Suprapubic skin (tissue), 4 donors: ENCODE data around the gene USP10. TPM values are rescaled to one million over a fixed set of nuclear protein-coding genes. Genes with fewer than 3 reads are reported as not detected.

ENCODE experiments used
- DNase-seq, 2 donors: peaks; one replicate each; pipeline ENCODE4 v3.0.0-alpha.2; 2019; ENCODE audit warnings: low spot score in 2 of 2
- H3K27ac ChIP-seq: fragments of 200-600 bp; sonication (generic); one replicate; pipeline ENCODE4 v1.5.1; 2019
- H3K27me3 ChIP-seq: fragments of 200-600 bp; sonication (generic); one replicate; pipeline ENCODE4 v1.5.1; 2019
- H3K36me3 ChIP-seq: fragments of 200-600 bp; sonication (generic); one replicate; pipeline ENCODE4 v1.5.1; 2019
- H3K4me1 ChIP-seq: fragments of 200-600 bp; sonication (generic); one replicate; pipeline ENCODE4 v1.5.1; 2019
- H3K4me3 ChIP-seq: fragments of 200-600 bp; sonication (generic); one replicate; pipeline ENCODE4 v1.5.1; 2019; ENCODE audit warnings: mild to moderate bottlenecking
- H3K9me3 ChIP-seq: fragments of 200-600 bp; sonication (generic); one replicate; pipeline ENCODE4 v1.5.1; 2019
- EP300 ChIP-seq: sonication (generic); formaldehyde crosslinking; IDR thresholded peaks from one replicate; pipeline ENCODE4 v1.6.1; 2017; ENCODE audit warnings: antibody characterized with exemption
- POLR2A ChIP-seq, 2 donors: fragments of 450-650 bp; IDR thresholded peaks; one replicate each; pipeline ENCODE4 v1.6.1; 2017; ENCODE audit warnings: antibody characterized with exemption in 2 of 2, mild to moderate bottlenecking in 2 of 2, moderate library complexity in 2 of 2
- POLR2AphosphoS5 ChIP-seq, 3 donors: sonication (generic); formaldehyde crosslinking; IDR thresholded peaks; one replicate each; pipeline ENCODE4 v1.6.1; 2017; ENCODE audit warnings: antibody characterized with exemption in 3 of 3
- WGBS: methylation state at CpG from one replicate; pipeline ENCODE4 v1.1.5; 2018; 5-methylcytosine and 5-hydroxymethylcytosine counted together
- total RNA-seq, 4 donors: library from RNA; depleted of rRNA; stranded (reverse); fragments of >200 nt; gene quantifications; one replicate each; pipeline ENCODE4 v1.1.0, GENCODE V29; 2016
- TF ChIP-seq, protein P1 (sequence below), 2 donors: fragments of 200-600 bp in 1 of 2; fragments of 450-650 bp in 1 of 2; sonication (generic) in 1 of 2; IDR thresholded peaks; one replicate each; pipeline ENCODE4 v1.5.1; 2016 to 2019; ENCODE audit warnings: antibody characterized with exemption in 2 of 2, mild to moderate bottlenecking in 1 of 2, moderate library complexity in 1 of 2

Gene USP10
- total RNA-seq, 4 donors from 2014 or later = 58.5 to 92.2 (median 69.8) TPM

DNA sequence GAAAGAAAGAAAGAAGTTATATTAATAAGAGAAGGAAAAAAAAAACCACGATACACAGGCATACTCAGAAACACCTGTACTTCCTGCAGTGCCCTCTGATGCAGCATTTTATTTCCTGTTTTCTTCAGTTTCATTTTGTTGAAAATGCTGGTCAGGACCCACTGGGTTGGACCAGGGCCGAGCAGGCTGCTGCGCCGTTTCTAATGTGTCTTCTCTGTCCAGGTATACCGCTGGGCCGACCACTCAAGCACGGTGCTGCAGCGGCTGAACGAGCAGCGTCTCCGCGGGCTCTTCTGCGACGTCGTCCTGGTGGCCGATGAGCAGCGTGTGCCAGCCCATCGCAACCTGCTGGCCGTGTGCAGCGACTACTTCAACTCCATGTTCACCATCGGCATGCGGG lies 43.2 kb upstream of the USP10 start:
- H3K9me3 ChIP-seq = no peaks in the 10 kb centered on the region
- H3K36me3 ChIP-seq = peaks cover 79% of the 10 kb centered on the region
- no peaks in the 10 kb centered on the region for H3K4me1 ChIP-seq
- no peaks in the 10 kb centered on the region for H3K27me3 ChIP-seq
- DNase-seq = no peak
- WGBS = 95% methylated on average over 22 of the region's 22 CpGs
- H3K4me3 ChIP-seq = no peak overlapping the region
- TF ChIP-seq EP300 (no peak), POLR2A (IDR thresholded peaks at IDR 0.05) (no peak), POLR2AphosphoS5 (IDR thresholded peaks at IDR 0.05) (no peak)
- TF ChIP-seq, protein P1, sequence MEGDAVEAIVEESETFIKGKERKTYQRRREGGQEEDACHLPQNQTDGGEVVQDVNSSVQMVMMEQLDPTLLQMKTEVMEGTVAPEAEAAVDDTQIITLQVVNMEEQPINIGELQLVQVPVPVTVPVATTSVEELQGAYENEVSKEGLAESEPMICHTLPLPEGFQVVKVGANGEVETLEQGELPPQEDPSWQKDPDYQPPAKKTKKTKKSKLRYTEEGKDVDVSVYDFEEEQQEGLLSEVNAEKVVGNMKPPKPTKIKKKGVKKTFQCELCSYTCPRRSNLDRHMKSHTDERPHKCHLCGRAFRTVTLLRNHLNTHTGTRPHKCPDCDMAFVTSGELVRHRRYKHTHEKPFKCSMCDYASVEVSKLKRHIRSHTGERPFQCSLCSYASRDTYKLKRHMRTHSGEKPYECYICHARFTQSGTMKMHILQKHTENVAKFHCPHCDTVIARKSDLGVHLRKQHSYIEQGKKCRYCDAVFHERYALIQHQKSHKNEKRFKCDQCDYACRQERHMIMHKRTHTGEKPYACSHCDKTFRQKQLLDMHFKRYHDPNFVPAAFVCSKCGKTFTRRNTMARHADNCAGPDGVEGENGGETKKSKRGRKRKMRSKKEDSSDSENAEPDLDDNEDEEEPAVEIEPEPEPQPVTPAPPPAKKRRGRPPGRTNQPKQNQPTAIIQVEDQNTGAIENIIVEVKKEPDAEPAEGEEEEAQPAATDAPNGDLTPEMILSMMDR (IDR thresholded peaks at IDR 0.05) = no peak
- H3K27ac ChIP-seq = no peak overlapping the region

DNA sequence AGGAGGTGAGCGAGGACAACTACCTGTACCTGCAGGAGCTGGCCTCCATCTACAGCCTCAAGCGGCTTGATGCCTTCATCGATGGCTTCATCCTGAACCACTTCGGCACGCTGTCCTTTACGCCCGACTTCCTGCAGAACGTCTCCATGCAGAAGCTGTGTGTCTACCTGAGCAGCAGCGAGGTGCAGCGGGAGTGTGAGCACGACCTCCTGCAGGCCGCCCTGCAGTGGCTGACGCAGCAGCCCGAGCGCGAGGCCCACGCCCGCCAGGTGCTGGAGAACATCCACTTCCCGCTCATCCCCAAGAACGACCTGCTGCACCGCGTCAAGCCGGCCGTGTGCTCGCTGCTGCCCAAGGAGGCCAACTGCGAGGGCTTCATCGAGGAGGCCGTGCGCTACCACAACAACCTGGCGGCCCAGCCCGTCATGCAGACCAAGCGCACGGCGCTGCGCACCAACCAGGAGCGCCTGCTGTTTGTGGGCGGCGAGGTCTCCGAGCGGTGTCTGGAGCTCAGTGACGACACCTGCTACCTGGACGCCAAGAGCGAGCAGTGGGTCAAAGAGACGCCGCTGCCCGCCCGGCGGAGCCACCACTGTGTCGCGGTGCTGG lies 42.5 kb upstream of the USP10 start:
- Histone ChIP-seq H3K36me3 (peaks cover 79% of the 10 kb centered on the region), H3K4me3 (no peak overlapping the region), H3K27ac (no peak overlapping the region), H3K4me1 (no peaks in the 10 kb centered on the region), H3K9me3 (no peaks in the 10 kb centered on the region), H3K27me3 (no peaks in the 10 kb centered on the region)
- no peak for DNase-seq
- no peak for TF ChIP-seq POLR2AphosphoS5 (IDR thresholded peaks at IDR 0.05)
- TF ChIP-seq, protein P1 (IDR thresholded peaks at IDR 0.05) = no peak
- TF ChIP-seq EP300 = no peak
- no peak for TF ChIP-seq POLR2A (IDR thresholded peaks at IDR 0.05)
- WGBS = 93% methylated on average over 16 of the region's 50 CpGs

DNA sequence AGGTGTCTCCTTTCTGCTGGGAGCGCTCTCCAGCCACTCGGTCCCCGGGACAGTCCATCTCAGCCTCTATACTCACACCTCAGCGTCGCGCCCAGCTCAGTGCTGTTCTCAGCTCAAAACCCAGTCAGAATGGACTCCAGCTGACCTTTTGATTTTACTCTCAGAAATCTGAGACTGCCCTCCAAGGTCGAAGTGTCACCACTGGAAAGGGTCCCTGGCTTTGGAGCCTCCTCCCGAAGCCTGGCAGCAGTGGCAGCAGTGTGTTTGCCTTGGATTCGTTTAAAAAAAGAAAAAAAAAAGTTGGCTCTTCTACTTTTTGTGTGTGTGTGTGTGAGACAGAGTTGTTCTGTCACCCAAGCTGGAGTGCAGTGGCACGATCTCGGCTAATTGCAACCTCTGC lies 41.1 kb upstream of the USP10 start:
- peaks cover 79% of the 10 kb centered on the region for H3K36me3 ChIP-seq
- 84% methylated on average over 11 of the region's 11 CpGs for WGBS
- H3K27ac ChIP-seq = no peak overlapping the region
- no peak overlapping the region for H3K4me3 ChIP-seq
- TF ChIP-seq POLR2AphosphoS5 (IDR thresholded peaks at IDR 0.05) = no peak
- TF ChIP-seq POLR2A (IDR thresholded peaks at IDR 0.05) = no peak
- TF ChIP-seq, protein P1 (IDR thresholded peaks at IDR 0.05) = no peak
- TF ChIP-seq EP300 = no peak
- no peaks in the 10 kb centered on the region for H3K27me3 ChIP-seq
- no peaks in the 10 kb centered on the region for H3K4me1 ChIP-seq
- DNase-seq = no peak
- no peaks in the 10 kb centered on the region for H3K9me3 ChIP-seq

DNA sequence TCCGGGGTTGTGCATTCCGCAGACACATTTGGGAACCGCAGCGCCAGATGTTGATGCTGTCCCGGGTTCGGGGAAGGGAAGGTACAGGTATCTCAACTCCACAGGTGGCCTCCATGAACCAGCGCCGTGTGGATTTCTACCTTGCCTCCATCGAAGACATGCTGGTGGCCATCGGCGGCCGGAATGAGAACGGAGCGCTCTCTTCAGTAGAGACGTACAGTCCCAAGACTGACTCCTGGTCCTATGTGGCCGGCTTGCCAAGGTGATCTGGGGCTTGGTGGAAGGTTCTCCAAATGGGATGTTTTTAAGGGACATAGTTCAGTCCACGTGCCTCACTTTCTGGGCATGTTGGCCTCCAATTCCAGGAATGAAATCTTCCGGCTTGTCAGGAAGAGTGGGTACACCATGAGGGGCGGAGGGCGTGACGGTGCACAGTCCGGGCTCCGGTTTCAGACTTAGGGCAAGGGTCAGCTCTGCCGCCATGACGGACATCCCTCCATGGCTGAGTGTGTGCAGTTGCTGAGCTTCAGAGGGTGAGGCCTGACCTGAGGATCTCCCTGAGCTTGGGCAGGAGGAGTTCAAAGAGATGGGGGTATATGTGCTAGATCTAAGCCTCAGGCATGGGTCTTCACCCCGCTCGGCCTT lies 40.0 kb upstream of the USP10 start:
- H3K36me3 ChIP-seq = peaks cover 88% of the 10 kb centered on the region

DNA sequence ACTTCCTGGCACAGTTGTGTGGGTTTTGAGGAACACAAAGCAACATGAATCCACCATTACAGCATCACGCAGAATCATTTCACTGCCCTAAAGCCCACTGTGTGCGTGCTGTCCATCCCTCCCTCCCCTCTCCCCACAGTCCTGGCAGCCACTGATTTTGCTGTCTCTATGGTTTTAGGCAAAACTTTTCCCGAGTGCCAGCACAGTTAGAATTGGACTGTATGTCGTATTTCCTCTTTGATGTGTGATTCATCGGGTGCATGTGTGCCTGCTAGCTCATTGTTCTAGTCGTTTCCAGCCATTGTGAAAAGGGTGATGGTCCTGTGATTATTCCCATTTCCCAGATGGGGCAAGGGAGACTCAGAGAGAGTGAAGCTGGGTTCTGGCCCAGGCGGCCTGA lies 38.8 kb upstream of the USP10 start:
- DNase-seq = no peak
- peaks cover 91% of the 10 kb centered on the region for H3K36me3 ChIP-seq

More for the DNA sequence above, 40.0 kb upstream of the USP10 start:
- no peaks in the 10 kb centered on the region for H3K27me3 ChIP-seq
- no peak for DNase-seq
- H3K4me3 ChIP-seq = no peak overlapping the region
- no peak overlapping the region for H3K27ac ChIP-seq
- no peaks in the 10 kb centered on the region for H3K4me1 ChIP-seq
- WGBS = 94% methylated on average over 20 of the region's 27 CpGs
- H3K9me3 ChIP-seq = no peaks in the 10 kb centered on the region
- no peak for TF ChIP-seq POLR2A (IDR thresholded peaks at IDR 0.05)
- TF ChIP-seq, protein P1 (IDR thresholded peaks at IDR 0.05) = no peak
- no peak for TF ChIP-seq POLR2AphosphoS5 (IDR thresholded peaks at IDR 0.05)
- TF ChIP-seq EP300 = no peak

More for the DNA sequence above, 38.8 kb upstream of the USP10 start:
- TF ChIP-seq POLR2AphosphoS5 (IDR thresholded peaks at IDR 0.05) (no peak), POLR2A (IDR thresholded peaks at IDR 0.05) (no peak), EP300 (no peak)
- TF ChIP-seq, protein P1 (IDR thresholded peaks at IDR 0.05) = no peak
- H3K27me3 ChIP-seq = no peaks in the 10 kb centered on the region
- H3K27ac ChIP-seq = no peak overlapping the region
- no peaks in the 10 kb centered on the region for H3K9me3 ChIP-seq
- H3K4me3 ChIP-seq = no peak overlapping the region
- 72% methylated on average over 7 of the region's 7 CpGs for WGBS
- H3K4me1 ChIP-seq = no peaks in the 10 kb centered on the region
